Mesenchymal stem cell (in vitro differentiated cells and primary cell): ENCODE measurements around the gene E2F7.

Experiments used
- DNase-seq: peaks from one replicate; pipeline ENCODE4 v3.0.0-alpha.2; 2013
- H2AFZ ChIP-seq: one replicate; pipeline ENCODE4 v1.6.1; 2013; ENCODE audit warnings: low read depth, mild to moderate bottlenecking, control low read depth, inconsistent platforms, low read length, moderate library complexity
- H2AK5ac ChIP-seq: 2 replicates; pipeline ENCODE4 v1.6.1; 2013; ENCODE audit warnings: low read length, moderate library complexity, mild to moderate bottlenecking, inconsistent platforms; ENCODE audit not compliant: severe bottlenecking
- H2BK120ac ChIP-seq: one replicate; pipeline ENCODE4 v1.6.1; 2013; ENCODE audit warnings: low read depth, mild to moderate bottlenecking, inconsistent platforms, low read length, moderate library complexity
- H2BK12ac ChIP-seq, 2 experiments: one replicate each; pipeline ENCODE4 v1.6.1; 2013; ENCODE audit warnings: inconsistent platforms in 2 of 2, low read length in 2 of 2, mild to moderate bottlenecking in 2 of 2, moderate library complexity in 2 of 2, control low read depth in 1 of 2
- H2BK15ac ChIP-seq: one replicate; pipeline ENCODE4 v1.6.1; 2013; ENCODE audit warnings: mild to moderate bottlenecking, low read depth, inconsistent platforms; ENCODE audit not compliant: poor library complexity, severe bottlenecking
- H2BK5ac ChIP-seq: 2 replicates; pipeline ENCODE4 v1.6.1; 2013; ENCODE audit warnings: low read depth, mild to moderate bottlenecking, low read length, control low read depth, inconsistent platforms; ENCODE audit not compliant: poor library complexity, severe bottlenecking
- H3K14ac ChIP-seq, 2 experiments: one replicate each; pipeline ENCODE4 v1.6.1; 2013; ENCODE audit warnings: inconsistent platforms in 2 of 2, low read length in 2 of 2, control low read depth in 1 of 2, mild to moderate bottlenecking in 1 of 2, moderate library complexity in 1 of 2
- H3K18ac ChIP-seq, 2 experiments: one replicate each; pipeline ENCODE4 v1.6.1; 2013; ENCODE audit warnings: inconsistent platforms in 2 of 2, low read length in 2 of 2, control low read depth in 1 of 2, low read depth in 1 of 2, mild to moderate bottlenecking in 1 of 2
- H3K23ac ChIP-seq, 2 experiments: one replicate each; pipeline ENCODE4 v1.6.1; 2013; ENCODE audit warnings: inconsistent platforms in 2 of 2, low read length in 2 of 2, mild to moderate bottlenecking in 2 of 2, moderate library complexity in 2 of 2, control low read depth in 1 of 2
- H3K27ac ChIP-seq: 2 replicates; pipeline ENCODE4 v1.5.1; 2013; ENCODE audit warnings: mild to moderate bottlenecking, moderate library complexity, low read length, control low read depth, inconsistent platforms; ENCODE audit not compliant: poor library complexity, severe bottlenecking
- H3K27me3 ChIP-seq, 2 experiments: 2 replicates each; pipeline versions ENCODE4 v1.6.1 to v1.7.0; 2013; ENCODE audit warnings: low read length in 2 of 2, mild to moderate bottlenecking in 2 of 2, moderate library complexity in 2 of 2, control low read depth in 1 of 2, inconsistent platforms in 1 of 2; ENCODE audit not compliant: control insufficient read depth in 1 of 2, insufficient read depth in 1 of 2
- H3K36me3 ChIP-seq, 2 experiments: 2 replicates each; pipeline versions ENCODE4 v1.6.1 to v1.7.0; 2013; ENCODE audit warnings: low read length in 2 of 2, control low read depth in 1 of 2, inconsistent platforms in 1 of 2, low read depth in 1 of 2, mild to moderate bottlenecking in 1 of 2; ENCODE audit not compliant: insufficient read depth in 2 of 2, control insufficient read depth in 1 of 2
- H3K4ac ChIP-seq, 2 experiments: one replicate each; pipeline ENCODE4 v1.6.1; 2013; ENCODE audit warnings: inconsistent platforms in 2 of 2, low read length in 2 of 2, mild to moderate bottlenecking in 2 of 2, moderate library complexity in 2 of 2, control low read depth in 1 of 2, low read depth in 1 of 2
- H3K4me1 ChIP-seq: 2 replicates; pipeline ENCODE4 v1.6.1; 2013; ENCODE audit warnings: low read depth, low read length, control low read depth; ENCODE audit not compliant: control insufficient read depth, insufficient read depth
- H3K4me2 ChIP-seq: 2 replicates; pipeline ENCODE4 v1.6.1; 2013; ENCODE audit warnings: low read length, mild to moderate bottlenecking, inconsistent platforms; ENCODE audit not compliant: poor library complexity, severe bottlenecking
- H3K4me3 ChIP-seq, 2 experiments: 2 replicates each; pipeline versions ENCODE4 v1.5.1 to v1.7.0; 2013; ENCODE audit warnings: low read length in 2 of 2, mild to moderate bottlenecking in 2 of 2, control low read depth in 1 of 2, low read depth in 1 of 2; ENCODE audit not compliant: insufficient read depth in 1 of 2
- H3K79me1 ChIP-seq: replicated peaks from 2 replicates; pipeline ENCODE4 v1.6.1; 2013; ENCODE audit warnings: mild to moderate bottlenecking, control low read depth, low read length, inconsistent platforms; ENCODE audit not compliant: poor library complexity, severe bottlenecking
- H3K9ac ChIP-seq: 2 replicates; pipeline ENCODE4 v1.7.0; 2013; ENCODE audit warnings: mild to moderate bottlenecking, low read length, moderate library complexity
- H3K9me3 ChIP-seq: 2 replicates; pipeline ENCODE4 v1.7.0; 2013; ENCODE audit warnings: mild to moderate bottlenecking, low read length; ENCODE audit not compliant: control insufficient read depth
- H4K8ac ChIP-seq: one replicate; pipeline ENCODE4 v1.6.1; 2013; ENCODE audit warnings: inconsistent platforms, mild to moderate bottlenecking, low read length, moderate library complexity
- H4K91ac ChIP-seq: one replicate; pipeline ENCODE4 v1.6.1; 2013; ENCODE audit warnings: mild to moderate bottlenecking, low read length, inconsistent platforms
- WGBS: methylation state at CpG from one replicate; pipeline ENCODE4 v1.1.7; 2013; ENCODE audit warnings: mixed read lengths; 5-methylcytosine and 5-hydroxymethylcytosine counted together

Gene E2F7

GRCh38 chr12:77089686-77090220, 24.4 kb upstream of the E2F7 start:
- H3K14ac ChIP-seq: no peak overlapping the region
- no peak overlapping the region for H3K4me3 ChIP-seq
- no peak overlapping the region for H4K8ac ChIP-seq
- no peak overlapping the region for H4K91ac ChIP-seq
- H3K23ac ChIP-seq: no peak overlapping the region
- no peak overlapping the region for H3K18ac ChIP-seq
- 27% methylated on average over 1 of the region's 1 CpG for WGBS
- no peak overlapping the region for H3K27ac ChIP-seq
- H3K9me3 ChIP-seq: no peaks in the 10 kb centered on the region
- no peaks in the 10 kb centered on the region for H3K79me1 ChIP-seq
- no peak overlapping the region for H2BK12ac ChIP-seq
- no peak overlapping the region for H3K9ac ChIP-seq
- no peak overlapping the region for H3K4ac ChIP-seq
- H2BK120ac ChIP-seq: no peak overlapping the region
- H3K4me1 ChIP-seq: no peaks in the 10 kb centered on the region
- H2BK5ac ChIP-seq: no peak overlapping the region
- H3K4me2 ChIP-seq: no peak overlapping the region
- no peaks in the 10 kb centered on the region for H3K36me3 ChIP-seq
- no peak overlapping the region for H2AK5ac ChIP-seq
- H3K27me3 ChIP-seq: no peaks in the 10 kb centered on the region
- H2AFZ ChIP-seq: no peak overlapping the region
- DNase-seq: no peak
- H2BK15ac ChIP-seq: no peak overlapping the region

GRCh38 chr12:77087427-77087826, 22.1 kb upstream of the E2F7 start:
- Histone ChIP-seq H3K14ac (no peak overlapping the region), H3K23ac (no peak overlapping the region), H3K4ac (no peak overlapping the region), H3K18ac (no peak overlapping the region), H2BK5ac (no peak overlapping the region), H2AFZ (no peak overlapping the region), H3K27me3 (no peaks in the 10 kb centered on the region), H3K79me1 (no peaks in the 10 kb centered on the region), H3K4me3 (no peak overlapping the region), H4K91ac (no peak overlapping the region), H3K9me3 (no peaks in the 10 kb centered on the region), H3K36me3 (no peaks in the 10 kb centered on the region), H3K9ac (no peak overlapping the region), H3K27ac (no peak overlapping the region), H2AK5ac (no peak overlapping the region), H2BK15ac (no peak overlapping the region), H2BK12ac (no peak overlapping the region), H2BK120ac (no peak overlapping the region), H3K4me2 (no peak overlapping the region), H3K4me1 (no peaks in the 10 kb centered on the region), H4K8ac (no peak overlapping the region)
- 88% methylated on average over 4 of the region's 4 CpGs for WGBS
- no peak for DNase-seq

- H3K4me1 ChIP-seq: no peaks in the 10 kb centered on the region
- no peak overlapping the region for H2AK5ac ChIP-seq
- H2BK120ac ChIP-seq: no peak overlapping the region
- H3K27ac ChIP-seq: no peak overlapping the region
- H3K4me3 ChIP-seq: no peak overlapping the region
- H3K27me3 ChIP-seq: no peaks in the 10 kb centered on the region
- H3K4ac ChIP-seq: no peak overlapping the region
- H3K23ac ChIP-seq: no peak overlapping the region
- H3K79me1 ChIP-seq: no peaks in the 10 kb centered on the region
- no peak overlapping the region for H2AFZ ChIP-seq
- no peak overlapping the region for H2BK5ac ChIP-seq
- H4K8ac ChIP-seq: peak overlapping the region; percentile 41
- 75% methylated on average over 1 of the region's 1 CpG for WGBS
- H3K9ac ChIP-seq: no peak overlapping the region
- H3K36me3 ChIP-seq: no peaks in the 10 kb centered on the region
- no peak overlapping the region for H2BK15ac ChIP-seq
- H3K9me3 ChIP-seq: no peaks in the 10 kb centered on the region
- DNase-seq: no peak
- no peak overlapping the region for H4K91ac ChIP-seq
- no peak overlapping the region for H3K18ac ChIP-seq
- no peak overlapping the region for H3K14ac ChIP-seq
- H2BK12ac ChIP-seq: no peak overlapping the region
- H3K4me2 ChIP-seq: no peak overlapping the region
These were observed 16.7 kb upstream of the E2F7 start for GRCh38 chr12:77082021-77082420.

- H3K79me1 ChIP-seq: no peaks in the 10 kb centered on the region
- H2AK5ac ChIP-seq: no peak overlapping the region
- no peaks in the 10 kb centered on the region for H3K4me1 ChIP-seq
- no peak overlapping the region for H3K4me2 ChIP-seq
- H3K4me3 ChIP-seq: no peak overlapping the region
- H3K14ac ChIP-seq: no peak overlapping the region
- H2BK15ac ChIP-seq: no peak overlapping the region
- no peak for DNase-seq
- no peak overlapping the region for H2AFZ ChIP-seq
- no peak overlapping the region for H2BK5ac ChIP-seq
- no peak overlapping the region for H4K91ac ChIP-seq
- no peak overlapping the region for H3K9ac ChIP-seq
- no peak overlapping the region for H4K8ac ChIP-seq
- no peaks in the 10 kb centered on the region for H3K9me3 ChIP-seq
- H3K4ac ChIP-seq: no peak overlapping the region
- H3K18ac ChIP-seq: no peak overlapping the region
- H3K36me3 ChIP-seq: no peaks in the 10 kb centered on the region
- no peak overlapping the region for H3K23ac ChIP-seq
- 77% methylated on average over 1 of the region's 3 CpGs for WGBS
- H3K27ac ChIP-seq: no peak overlapping the region
- no peaks in the 10 kb centered on the region for H3K27me3 ChIP-seq
- H2BK120ac ChIP-seq: no peak overlapping the region
- H2BK12ac ChIP-seq: no peak overlapping the region
These were observed 14.3 kb upstream of the E2F7 start for GRCh38 chr12:77079631-77080030.
